Sciatic nerve (tissue), 2 donors: ENCODE results near the gene SNTB2. TPM values are rescaled to one million over a fixed set of nuclear protein-coding genes. Genes with fewer than 3 reads are reported as not detected.

Experiments
- ATAC-seq: fragments of 200-7000 bp; cut with Tn5 transposase; one replicate; pipeline ENCODE4 v1.9.1; 2020; ENCODE audit warnings: mild to moderate bottlenecking, moderate library complexity
- DNase-seq: peaks from one replicate; pipeline ENCODE4 v3.0.0-alpha.2; 2020; ENCODE audit warnings: low spot score
- intact Hi-C: fragments of 100-400 bp; cut with DNase I; formaldehyde crosslinking; loops from one replicate; pipeline ENCODE4 v1.14.2; 2022
- total RNA-seq: library from RNA; stranded (reverse); fragmentation: NEBNext Ultra II Directional; extraction: Animal tissue kit (Norgen Biotek cat#: 25700); gene quantifications from one replicate; pipeline ENCODE4 v1.2.1, GENCODE V29; 2021
- donor health status: DM: no; HTN: no; CAD: no.
- donor health status: DM: no; HTN: no; CAD: no.

The SNTB2 gene
- total RNA-seq, 1 donor from 2014 or later: 64.0 TPM

- DNase-seq (no peak), ATAC-seq (no peak)
- intact Hi-C loops: no loop called here
These were observed 10.7 kb upstream of the SNTB2 start for GRCh38 chr16:69176033-69176800.

GRCh38 chr16:69179328-69180010 lies 7.5 kb upstream of the SNTB2 start:
- DNase-seq (peak; percentile 81), ATAC-seq (peak; percentile 93)
- intact Hi-C loops: no loop called here

- DNase-seq (no peak), ATAC-seq (peak; percentile 18)
- intact Hi-C loops: no loop called here
These were observed 7.0 kb upstream of the SNTB2 start for GRCh38 chr16:69180011-69180338.

- intact Hi-C loops: no loop called here
- ATAC-seq (no peak), DNase-seq (no peak)
These were observed 4.1 kb upstream of the SNTB2 start for GRCh38 chr16:69182730-69183416.

- intact Hi-C loops: no loop called here
- DNase-seq: peak; percentile 72
- ATAC-seq: peak; percentile 40
These were observed 677 bp downstream of the SNTB2 start for GRCh38 chr16:69187446-69188235.

GRCh38 chr16:69188236-69188549 lies 1.2 kb downstream of the SNTB2 start:
- ATAC-seq (no peak), DNase-seq (no peak)
- intact Hi-C loops: no loop called here

- DNase-seq: no peak
- no peak for ATAC-seq
These were observed 1.8 kb downstream of the SNTB2 start for GRCh38 chr16:69188716-69189115.

GRCh38 chr16:69190046-69190588 lies 3.2 kb downstream of the SNTB2 start:
- DNase-seq (no peak), ATAC-seq (no peak)
- intact Hi-C loops: no loop called here

More at GRCh38 chr16:69188716-69189115, 1.8 kb downstream of the SNTB2 start:
- intact Hi-C loops: no loop called here

GRCh38 chr16:69190598-69190997 lies 3.6 kb downstream of the SNTB2 start:
- intact Hi-C loops: no loop called here
- no peak for ATAC-seq
- DNase-seq: no peak

- ATAC-seq: no peak
- intact Hi-C loops: no loop called here
- DNase-seq: no peak
These were observed 4.2 kb downstream of the SNTB2 start for GRCh38 chr16:69191136-69191535.

GRCh38 chr16:69193855-69194254 lies 6.9 kb downstream of the SNTB2 start:
- DNase-seq (no peak), ATAC-seq (no peak)
- intact Hi-C loops: no loop called here

- no peak for ATAC-seq
- DNase-seq: no peak
- intact Hi-C loops: no loop called here
These were observed 7.5 kb downstream of the SNTB2 start for GRCh38 chr16:69194488-69194887.

GRCh38 chr16:69195369-69196029 lies 8.5 kb downstream of the SNTB2 start:
- no peak for DNase-seq
- no peak for ATAC-seq
- intact Hi-C loops: no loop called here

GRCh38 chr16:69197573-69197972 lies 10.6 kb downstream of the SNTB2 start:
- DNase-seq (no peak), ATAC-seq (no peak)
- intact Hi-C loops: no loop called here

GRCh38 chr16:69199382-69199781 lies 12.4 kb downstream of the SNTB2 start:
- DNase-seq: no peak
- ATAC-seq: peak; percentile 91
- intact Hi-C loops: no loop called here

- DNase-seq (no peak), ATAC-seq (no peak)
- intact Hi-C loops: no loop called here
These were observed 14.3 kb downstream of the SNTB2 start for GRCh38 chr16:69201291-69201690.

- ATAC-seq (no peak), DNase-seq (no peak)
- intact Hi-C loops: no loop called here
These were observed 14.8 kb downstream of the SNTB2 start for GRCh38 chr16:69201787-69202186.

- ATAC-seq (no peak), DNase-seq (no peak)
- intact Hi-C loops: no loop called here
These were observed 17.2 kb downstream of the SNTB2 start for GRCh38 chr16:69204172-69204571.

GRCh38 chr16:69209735-69210134 lies 22.8 kb downstream of the SNTB2 start:
- ATAC-seq (no peak), DNase-seq (no peak)
- intact Hi-C loops: no loop called here
